GM18867 (cell line): ENCODE results near the gene SLC35F5.
"Not testable (repeated sequence)": the region's sequence is repeated elsewhere in the genome, so short reads cannot be mapped to it uniquely, and the experiment has no call there.

Experiments used
- ATAC-seq: cut with Tn5 transposase; IDR thresholded peaks from one replicate; pipeline ENCODE4 v1.9.1; 2021; ENCODE audit warnings: mild to moderate bottlenecking, moderate library complexity; ENCODE audit not compliant: unreplicated experiment

The SLC35F5 gene

GRCh38 chr2:113755835-113756354, 547 bp downstream of the SLC35F5 start:
- ATAC-seq = peak; percentile 40

- ATAC-seq = no peak
These were observed 1.2 kb downstream of the SLC35F5 start for GRCh38 chr2:113755035-113755834.

GRCh38 chr2:113754160-113754559, 2.3 kb downstream of the SLC35F5 start:
- no peak for ATAC-seq

GRCh38 chr2:113750385-113750784, 6.1 kb downstream of the SLC35F5 start:
- ATAC-seq = no peak

DNA sequence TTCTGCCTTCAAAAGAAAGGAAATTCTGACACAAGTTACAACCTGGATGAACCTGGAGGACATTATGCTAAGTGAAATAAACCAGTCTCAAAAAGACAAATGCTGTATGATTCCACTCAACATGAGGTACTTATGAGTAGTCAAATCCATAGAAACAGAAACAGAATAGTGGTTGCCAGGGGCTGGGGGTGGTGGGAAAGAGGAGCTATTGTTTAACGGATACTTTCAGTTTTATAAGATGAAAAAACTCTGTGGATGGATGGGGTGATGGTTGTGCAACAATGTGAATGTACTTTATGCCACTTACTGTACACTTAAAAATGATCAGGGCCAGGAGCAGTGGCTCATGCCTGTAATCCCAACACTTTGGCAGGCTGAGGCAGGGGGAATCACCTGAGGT, 15.4 kb downstream of the SLC35F5 start:
- no peak for ATAC-seq

- no peak for ATAC-seq
These were observed 16.6 kb downstream of the SLC35F5 start for GRCh38 chr2:113739849-113740248.

GRCh38 chr2:113734185-113734584, 22.3 kb downstream of the SLC35F5 start:
- no peak for ATAC-seq

DNA sequence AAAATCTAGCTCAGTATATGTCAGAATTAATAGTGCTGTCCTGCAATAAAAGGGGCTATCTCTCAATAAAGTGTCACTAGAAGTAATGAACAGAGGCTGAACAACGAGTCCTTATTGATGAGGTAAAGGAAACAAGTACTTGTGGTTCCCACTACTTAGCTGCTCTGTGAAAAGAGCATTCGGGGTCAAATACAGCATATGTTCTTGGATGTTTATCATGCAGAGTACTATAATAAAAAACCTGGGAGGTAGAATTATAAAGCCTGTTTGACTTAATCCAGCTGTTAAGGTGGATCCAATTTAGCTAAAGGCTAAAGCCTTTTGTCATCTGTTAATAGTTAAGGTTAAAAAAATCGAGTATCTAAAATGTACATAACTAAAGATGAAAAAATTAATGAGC, 32.4 kb downstream of the SLC35F5 start:
- no peak for ATAC-seq

DNA sequence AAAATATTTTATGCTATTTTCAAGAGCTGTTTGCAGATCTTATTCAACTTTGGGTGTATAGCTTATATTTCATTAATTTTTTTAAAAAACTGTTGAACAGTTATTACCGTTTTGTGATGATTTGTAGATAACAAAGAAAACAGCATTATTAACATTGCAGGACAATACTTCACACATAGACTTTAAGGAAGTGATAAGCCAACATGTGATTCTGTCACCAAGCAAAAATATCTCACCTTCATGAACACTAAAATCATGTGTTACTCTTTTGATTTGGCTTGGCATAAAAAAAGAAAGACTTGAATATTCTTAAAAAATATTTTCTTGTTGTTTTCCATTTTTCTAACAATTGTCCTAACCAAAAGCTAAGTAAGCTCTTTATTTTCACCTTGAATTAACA, 33.0 kb downstream of the SLC35F5 start:
- ATAC-seq = no peak

DNA sequence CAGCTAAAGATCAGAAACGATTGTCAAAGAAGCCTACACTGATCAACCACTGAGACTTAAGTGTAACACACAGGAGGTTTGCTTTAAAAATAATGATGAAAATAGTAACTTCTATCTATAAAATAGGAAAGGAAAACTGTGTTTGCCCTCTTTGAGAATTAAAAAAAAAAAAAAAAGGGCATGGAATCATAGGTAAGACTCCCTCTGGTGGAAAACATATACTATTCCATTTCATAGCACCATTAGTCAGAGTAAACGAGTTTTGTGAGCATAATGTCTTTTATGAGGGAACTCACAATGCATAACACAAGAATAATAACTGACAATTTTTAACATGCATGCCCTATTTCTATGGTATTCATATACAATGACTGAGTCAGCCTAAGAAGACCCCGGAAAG, 36.3 kb downstream of the SLC35F5 start:
- ATAC-seq = no peak

DNA sequence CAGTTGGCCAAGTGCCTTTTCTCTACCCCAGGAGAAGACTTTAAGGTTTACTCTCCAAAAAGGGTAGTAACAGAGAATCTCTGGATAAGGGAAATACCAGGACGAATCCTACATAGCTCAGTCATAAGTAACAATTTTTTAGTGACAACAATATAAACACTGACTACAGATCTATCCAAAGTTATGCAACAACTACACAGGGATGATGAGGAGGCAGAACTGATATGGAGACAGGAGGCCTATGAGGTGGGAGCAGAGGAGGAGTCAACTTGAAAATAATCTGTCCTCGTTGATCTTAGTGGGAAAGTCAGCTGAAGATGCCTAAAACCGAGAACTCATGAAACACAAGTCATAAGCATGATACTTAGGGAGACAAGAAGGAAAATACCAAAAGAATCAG, 40.2 kb downstream of the SLC35F5 start:
- ATAC-seq = no peak

GRCh38 chr2:113712941-113713340, 43.5 kb downstream of the SLC35F5 start:
- no peak for ATAC-seq

GRCh38 chr2:113711851-113712250, 44.6 kb downstream of the SLC35F5 start:
- no peak for ATAC-seq

DNA sequence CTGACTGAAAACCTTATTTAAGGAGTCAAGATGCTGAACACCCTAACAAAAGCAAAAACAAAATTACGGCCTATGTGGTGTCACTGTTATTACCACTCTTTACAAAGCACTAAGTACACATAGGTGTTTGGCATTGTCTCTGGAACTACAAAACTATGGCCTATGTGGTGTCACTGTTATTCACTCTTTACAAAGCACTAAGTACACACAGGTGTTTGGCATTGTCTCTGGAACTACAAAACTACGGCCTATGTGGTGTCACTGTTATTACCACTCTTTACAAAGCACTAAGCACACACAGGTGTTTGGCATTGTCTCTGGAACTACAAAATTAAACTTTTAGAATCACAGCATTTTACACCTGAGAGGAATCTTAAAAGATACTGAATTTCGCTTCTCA, 47.4 kb downstream of the SLC35F5 start:
- ATAC-seq = no peak

- ATAC-seq = no peak
These were observed 49.3 kb downstream of the SLC35F5 start for GRCh38 chr2:113707106-113707505.

DNA sequence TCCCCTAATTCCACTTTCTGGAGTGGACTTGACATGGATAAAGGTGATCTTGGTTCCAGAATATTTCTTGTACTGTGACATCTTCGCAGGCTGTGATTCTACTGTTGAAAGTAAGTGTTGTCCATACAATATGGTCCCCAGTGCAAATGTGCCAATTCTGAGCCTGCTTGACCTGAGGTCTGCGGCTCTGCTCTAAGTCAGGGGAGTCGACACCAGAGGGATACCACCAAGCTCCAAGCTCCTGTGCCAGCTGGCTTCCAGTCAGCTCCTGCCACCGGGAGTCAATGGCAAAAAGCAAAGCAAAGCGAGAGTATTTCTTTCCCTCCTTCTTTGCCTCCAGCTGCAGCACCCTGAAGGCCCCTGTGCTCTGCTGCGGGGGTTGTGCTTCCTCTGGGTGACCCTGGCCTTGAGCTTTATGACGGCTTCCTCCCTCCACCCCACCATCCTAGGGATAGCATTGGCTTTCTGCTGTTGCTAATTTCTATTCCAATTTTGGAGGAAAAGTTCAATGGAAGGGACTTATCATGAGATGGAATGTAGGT, 50.4 kb downstream of the SLC35F5 start:
- ATAC-seq = no peak

- ATAC-seq = not testable (repeated sequence)
These were observed 52.0 kb downstream of the SLC35F5 start for GRCh38 chr2:113704300-113704993.

GRCh38 chr2:113703386-113704299, 52.8 kb downstream of the SLC35F5 start:
- no peak for ATAC-seq

GRCh38 chr2:113700186-113700841, 56.1 kb downstream of the SLC35F5 start:
- ATAC-seq = peak; percentile 91

- peak; percentile 76 for ATAC-seq
These were observed 57.5 kb downstream of the SLC35F5 start for GRCh38 chr2:113698892-113699447.
